GM18517 (cell line): ENCODE data around the gene VAMP2.
A peak's percentile ranks its signal among the peaks of the same experiment; 100 is the strongest.

Experiments
- ATAC-seq: cut with Tn5 transposase; IDR thresholded peaks from one replicate; pipeline ENCODE4 v1.9.1; 2021; ENCODE audit warnings: mild to moderate bottlenecking, moderate library complexity; ENCODE audit not compliant: unreplicated experiment

The VAMP2 gene, protein sequence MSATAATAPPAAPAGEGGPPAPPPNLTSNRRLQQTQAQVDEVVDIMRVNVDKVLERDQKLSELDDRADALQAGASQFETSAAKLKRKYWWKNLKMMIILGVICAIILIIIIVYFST

GRCh38 chr17:8162233-8162996 lies at the start of gene VAMP2:
TSS of gene VAMP2 (minus strand) at chr17:8162948. CDS start at chr17:8162879, 69 bp downstream.
- ATAC-seq: no peak

DNA sequence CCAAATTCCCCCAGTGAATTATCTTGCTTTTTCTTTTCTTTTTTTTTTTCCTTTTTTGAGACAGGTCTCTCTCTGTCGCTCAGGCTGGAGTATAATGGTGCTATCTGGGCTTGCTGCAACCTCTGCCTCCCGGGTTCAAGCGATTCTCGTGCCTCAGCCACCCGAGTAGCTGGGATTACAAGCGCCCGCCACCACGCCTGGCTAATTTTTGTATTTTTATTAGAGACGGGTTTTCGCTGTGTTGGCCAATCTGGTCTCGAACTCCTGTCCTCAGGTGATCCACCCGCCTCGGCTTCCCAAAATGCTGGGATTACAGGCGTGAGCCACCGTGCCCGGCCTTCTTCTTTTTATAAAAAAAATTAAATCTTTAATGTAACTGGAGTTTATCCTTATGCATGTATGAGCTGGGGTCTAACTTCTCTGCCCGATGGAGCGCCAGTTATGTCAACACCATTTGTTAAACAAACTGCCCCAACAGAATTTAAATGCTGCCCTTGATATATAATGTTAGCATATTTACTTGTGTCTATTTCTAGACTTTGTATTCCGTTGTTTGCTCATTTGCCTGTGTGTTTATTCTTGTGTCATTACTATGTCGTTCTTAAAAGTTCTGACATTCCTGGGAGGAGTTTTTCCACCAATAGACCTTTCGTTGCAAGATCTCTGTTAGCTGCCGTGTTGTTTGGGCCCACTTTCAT lies 48.2 kb upstream of the VAMP2 start:
- ATAC-seq: peak; percentile 17

DNA sequence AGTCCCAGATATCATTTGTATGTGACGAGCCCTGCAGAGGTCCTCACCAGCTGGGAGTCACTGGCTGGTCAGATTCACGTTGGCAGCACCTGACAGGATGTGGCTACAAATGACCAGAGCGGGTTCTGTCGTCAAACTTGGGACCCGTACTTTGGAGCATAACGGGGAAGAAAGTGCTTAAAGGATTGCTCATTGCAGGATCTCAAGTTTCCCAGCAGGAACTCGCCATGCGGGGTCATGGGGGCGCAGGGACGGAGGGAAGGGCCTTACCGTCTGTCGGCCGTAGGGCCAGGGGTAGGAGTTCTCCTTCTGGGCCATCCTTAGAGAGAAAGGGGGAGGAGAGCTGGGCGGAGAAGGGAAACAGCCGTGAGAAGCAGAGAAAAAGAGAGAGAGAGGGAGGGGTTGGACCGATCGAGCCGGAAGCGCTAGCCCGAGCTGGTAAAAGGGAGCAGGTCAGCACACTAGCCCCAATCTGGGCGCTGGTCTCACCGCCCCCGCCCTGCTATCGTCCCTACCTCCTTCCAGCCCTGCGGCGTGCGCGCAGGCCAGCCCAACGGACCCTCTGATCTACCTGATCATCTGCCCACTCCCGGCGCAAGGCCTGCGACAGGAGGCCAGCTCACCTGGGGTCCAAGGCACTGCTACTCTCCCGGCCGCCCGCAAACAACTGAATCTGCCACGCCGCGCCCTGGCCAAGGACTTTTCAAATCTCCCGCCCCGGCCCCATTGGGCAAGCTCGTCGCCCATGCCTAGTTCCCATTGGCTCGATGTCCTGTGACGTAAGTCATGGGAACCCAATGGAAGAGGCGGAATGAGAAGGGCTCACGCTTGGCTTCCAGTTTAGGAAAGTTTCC lies 47.4 kb upstream of the VAMP2 start, which contains the start of gene AURKB:
AURKB (minus strand) TSS at position 669 of the 854 bp plus-strand sequence; CDS start at position 318, 351 bp downstream.
- peak; percentile 72 for ATAC-seq

DNA sequence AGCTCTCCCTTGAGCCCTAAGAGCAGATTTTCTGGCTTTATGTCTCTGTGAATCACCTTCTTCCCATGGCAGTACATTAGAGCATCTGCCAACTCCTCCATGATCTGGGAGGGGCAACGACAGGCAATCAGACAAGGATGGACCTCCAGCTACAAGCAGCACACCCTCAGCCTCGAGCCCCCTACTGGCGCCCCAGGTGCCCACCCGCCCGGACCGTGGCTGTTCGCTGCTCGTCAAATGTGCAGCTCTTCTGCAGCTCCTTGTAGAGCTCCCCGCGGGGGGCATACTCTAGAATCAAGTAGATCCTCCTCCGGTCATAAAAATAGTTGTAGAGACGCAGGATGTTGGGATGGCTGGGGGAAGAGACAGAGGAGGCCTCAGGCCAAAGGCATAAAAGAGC lies 43.8 kb upstream of the VAMP2 start:
- no peak for ATAC-seq

DNA sequence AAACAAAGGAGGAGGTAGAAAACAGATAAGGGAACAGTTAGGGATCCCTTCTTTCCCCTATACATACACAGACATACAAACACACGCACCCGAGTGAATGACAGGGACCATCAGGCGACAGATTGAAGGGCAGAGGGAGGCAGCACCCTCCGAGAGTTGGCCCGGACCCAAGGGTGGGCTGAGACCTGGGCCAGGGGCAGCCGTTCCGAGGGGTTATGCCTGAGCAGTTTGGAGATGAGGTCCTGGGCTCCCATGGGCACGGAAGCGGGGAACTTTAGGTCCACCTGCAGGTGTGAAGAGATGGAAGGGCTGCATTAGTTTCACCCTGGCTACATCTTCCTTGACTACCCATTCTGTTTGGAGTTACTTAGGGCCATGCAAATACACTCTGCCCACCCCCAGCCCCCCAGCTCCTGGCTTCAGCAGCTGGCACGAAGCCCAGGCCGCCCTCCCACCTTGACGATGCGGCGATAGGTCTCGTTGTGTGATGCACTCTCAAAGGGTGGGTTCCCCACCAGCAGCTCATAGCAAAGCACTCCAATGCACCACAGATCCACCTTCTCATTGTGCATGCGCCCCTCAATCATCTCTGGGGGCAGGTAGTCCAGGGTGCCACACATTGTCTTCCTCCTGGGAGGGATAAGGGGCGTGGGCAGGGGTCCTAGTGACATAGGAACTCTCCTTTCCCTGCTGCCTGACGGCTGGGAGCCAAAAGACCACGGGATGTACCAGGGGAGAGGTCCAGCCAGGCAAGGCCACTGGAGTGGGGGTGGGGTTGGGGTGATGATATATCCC lies 42.2 kb upstream of the VAMP2 start:
- ATAC-seq: no peak

- ATAC-seq: no peak
These were observed 29.5 kb upstream of the VAMP2 start for GRCh38 chr17:8192070-8192815.

GRCh38 chr17:8190506-8190905 lies 27.8 kb upstream of the VAMP2 start:
- ATAC-seq: no peak

DNA sequence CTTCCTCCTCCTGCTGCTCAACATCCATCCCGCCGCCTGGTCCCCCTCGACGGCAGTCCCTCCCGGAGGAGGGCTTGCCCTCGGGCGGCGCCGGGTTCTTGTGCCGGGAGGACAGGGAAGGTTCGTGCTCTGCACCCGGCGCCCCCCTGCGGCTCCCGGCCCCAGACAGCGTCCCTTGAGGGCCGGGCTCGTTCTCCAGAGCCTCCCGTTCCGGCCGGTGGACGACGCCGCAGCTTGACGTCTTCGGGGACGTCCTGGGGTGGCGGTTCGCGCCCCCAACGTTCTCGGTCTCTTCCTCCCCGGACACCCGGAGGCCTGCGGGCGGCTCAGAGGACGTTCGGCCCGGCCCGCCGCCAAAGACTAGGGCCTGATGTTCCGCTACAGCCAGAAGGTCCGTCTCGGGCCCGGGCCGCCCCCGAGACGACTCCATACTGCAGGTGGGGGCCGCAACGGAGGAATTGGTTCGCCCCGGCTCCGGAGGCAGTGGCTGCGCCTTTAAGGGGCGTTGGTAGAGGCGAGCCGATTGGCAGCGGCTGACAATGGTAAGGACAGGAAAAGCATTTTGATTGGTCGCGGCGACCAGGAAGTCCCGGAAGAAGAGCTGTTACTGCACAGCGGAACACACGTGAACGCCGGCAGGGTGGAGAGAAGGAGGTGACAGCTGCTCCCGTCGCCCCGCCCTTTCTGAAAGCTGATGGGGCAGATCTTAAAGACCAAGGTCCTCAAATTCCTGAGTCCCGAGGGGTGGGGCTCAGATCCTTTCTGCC lies 27.1 kb upstream of the VAMP2 start, which contains the start of gene BORCS6:
BORCS6 (minus strand) TSS at position 470 of the 767 bp plus-strand sequence; CDS start at position 430, 40 bp downstream.
- ATAC-seq: peak; percentile 54

DNA sequence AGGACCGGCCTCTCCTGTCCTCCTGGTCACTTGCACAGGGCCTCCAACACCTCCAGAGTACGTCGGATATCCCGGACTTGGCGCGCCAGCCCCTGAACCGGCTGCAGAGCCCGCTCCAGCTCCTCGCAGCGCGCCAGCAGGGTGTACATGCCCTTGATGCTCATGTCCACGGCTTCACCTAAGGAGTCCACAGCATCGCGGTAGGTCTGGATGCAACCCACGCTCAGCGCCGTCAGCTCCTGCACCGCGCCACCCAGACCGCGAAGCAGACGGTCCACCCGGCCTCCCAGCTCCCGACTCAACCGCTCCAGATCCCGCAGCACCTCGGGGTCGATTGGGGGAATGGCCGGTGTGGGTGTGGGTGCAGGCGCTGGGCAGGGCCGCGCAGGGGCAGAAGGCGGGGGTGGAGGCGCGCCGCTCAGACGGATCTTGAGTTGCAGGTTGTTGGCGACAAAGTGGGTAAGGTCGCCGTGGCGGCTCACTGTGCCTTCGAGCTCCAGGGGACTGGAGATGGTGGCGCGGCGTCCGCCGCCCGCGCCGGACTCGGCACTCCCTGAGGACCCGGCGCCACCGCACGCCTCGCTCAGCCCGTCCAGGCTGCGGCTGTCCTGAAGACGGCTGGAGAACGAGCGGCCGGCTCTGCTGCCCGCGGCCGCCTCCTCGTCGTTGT lies 26.4 kb upstream of the VAMP2 start:
- ATAC-seq: no peak

DNA sequence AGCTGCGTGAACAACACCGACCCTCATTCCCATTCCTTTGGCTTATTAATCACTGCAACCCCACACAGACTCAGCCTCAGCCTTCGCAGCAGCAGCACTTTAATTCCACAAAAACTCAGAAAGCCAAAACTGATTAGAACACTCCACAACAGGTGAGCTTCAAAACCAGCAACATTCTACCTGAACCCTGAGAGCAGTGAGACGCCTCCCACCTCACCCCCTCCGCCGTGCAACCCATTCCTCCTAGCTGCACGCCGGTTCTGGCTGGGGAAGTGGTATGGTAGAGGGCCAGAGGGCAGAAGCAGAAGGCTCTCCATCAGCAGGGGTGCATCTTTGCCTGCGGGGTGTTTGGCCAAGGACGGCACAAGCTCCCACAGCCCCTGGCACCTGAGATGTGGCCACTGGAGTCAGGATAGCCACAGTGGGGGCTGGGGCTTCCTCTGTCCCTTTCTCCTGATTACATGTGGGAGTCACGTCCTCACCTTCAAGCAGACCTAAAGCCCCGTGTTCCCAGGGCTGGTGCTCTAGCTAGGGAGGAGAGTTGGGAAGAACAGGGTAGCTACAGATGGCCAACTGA lies 25.6 kb upstream of the VAMP2 start:
- no peak for ATAC-seq

DNA sequence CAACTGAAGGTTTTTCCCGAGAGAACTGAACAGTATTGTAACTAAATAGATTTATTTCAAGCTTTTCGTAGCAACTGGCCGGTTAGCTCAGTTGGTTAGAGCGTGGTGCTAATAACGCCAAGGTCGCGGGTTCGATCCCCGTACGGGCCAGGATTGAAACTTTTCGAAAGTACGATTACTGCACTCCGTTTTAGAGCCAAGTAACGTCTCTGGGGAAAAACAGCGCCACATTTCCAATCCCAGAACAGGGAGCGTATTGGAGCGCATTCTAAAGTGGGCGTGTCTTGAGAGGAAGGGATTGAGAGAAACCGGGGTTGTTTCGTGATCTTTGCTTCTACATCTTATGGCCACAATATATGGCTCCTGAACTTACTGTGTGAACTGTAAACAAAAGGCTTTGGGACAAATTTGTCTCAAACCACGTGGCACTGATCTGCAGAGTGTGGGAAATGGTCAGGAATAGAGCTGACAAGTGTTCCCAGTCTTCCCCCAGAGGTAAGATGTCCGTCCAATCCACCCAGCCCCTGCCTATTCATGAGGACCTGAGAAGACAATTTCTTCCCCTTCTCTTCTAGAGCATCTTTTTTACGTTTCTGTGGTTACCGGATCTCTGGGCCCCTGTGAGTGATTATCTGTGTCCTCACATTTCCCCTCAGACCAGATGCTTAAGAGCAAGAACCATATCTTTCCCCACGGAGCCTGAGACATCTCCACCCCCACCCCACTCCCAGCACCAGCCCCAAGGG lies 24.9 kb upstream of the VAMP2 start:
- ATAC-seq: peak; percentile 20

DNA sequence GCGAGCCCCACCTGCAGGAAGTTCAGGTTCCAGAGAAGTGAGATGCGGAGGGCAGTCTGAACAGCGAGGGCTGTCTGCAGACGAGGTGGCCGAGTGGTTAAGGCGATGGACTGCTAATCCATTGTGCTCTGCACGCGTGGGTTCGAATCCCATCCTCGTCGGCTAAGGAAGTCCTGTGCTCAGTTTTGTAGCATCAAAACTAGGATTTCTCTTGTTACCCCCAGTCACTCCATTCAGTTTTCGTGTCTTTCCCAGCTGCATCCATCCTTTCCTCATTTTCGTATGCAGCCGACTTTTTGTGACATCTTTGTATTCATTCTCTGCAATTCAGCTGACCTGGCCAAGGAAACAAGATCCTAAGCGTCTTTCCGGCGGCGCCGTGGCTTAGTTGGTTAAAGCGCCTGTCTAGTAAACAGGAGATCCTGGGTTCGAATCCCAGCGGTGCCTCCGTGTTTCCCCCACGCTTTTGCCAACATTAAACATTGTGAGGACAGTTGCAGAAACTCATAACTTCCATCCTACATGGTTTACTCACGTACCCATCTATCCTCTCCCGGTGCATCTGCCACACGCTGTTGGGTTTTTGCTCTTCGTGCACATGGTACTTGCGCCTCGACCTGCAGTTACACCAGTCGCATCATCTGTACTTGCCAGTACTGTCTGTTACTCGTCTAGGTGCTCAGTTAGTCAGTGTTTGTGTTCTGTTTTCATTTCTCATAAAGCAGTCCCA lies 24.2 kb upstream of the VAMP2 start:
- peak; percentile 26 for ATAC-seq

- no peak for ATAC-seq
These were observed 23.7 kb upstream of the VAMP2 start for GRCh38 chr17:8186446-8186786.

- no peak for ATAC-seq
These were observed 23.1 kb upstream of the VAMP2 start for GRCh38 chr17:8185582-8186445.

GRCh38 chr17:8176998-8177731 lies 14.4 kb upstream of the VAMP2 start:
- ATAC-seq: no peak
